Heart left ventricle (tissue), 13 donors: ENCODE results near the gene TRPC3.

Experiments
- POLR2A ChIP-seq, 2 donors: fragments of 450-650 bp; IDR thresholded peaks; one replicate each; pipeline ENCODE4 v1.6.1; 2017; ENCODE audit warnings: antibody characterized with exemption in 2 of 2, mild to moderate bottlenecking in 2 of 2, moderate library complexity in 2 of 2
- TF ChIP-seq, protein P1 (sequence below), 12 donors: fragments of 200-600 bp; sonication (generic) in 4 of 12; IDR thresholded peaks; one replicate each; pipeline versions ENCODE4 v1.5.0 to v1.8.0; 2018 to 2022; ENCODE audit warnings: antibody characterized with exemption in 12 of 12, mild to moderate bottlenecking in 5 of 12
- donor health status: ischemic (EF 13 %, LVEDD 7.1; RV severe dilation, severe dysfunction).
- donor health status: DM: no; HTN: yes; CAD: no.
- donor health status: DM: no; HTN: no; CAD: no.
- donor health status: ischemic (EF 25% LVEDD 6.9; RV normal size, moderate dysfunction).
- donor health status: ischemic (EF 25% LVEDD 5.7; RV mildly dilated, moderate dysfunction).
- donor health status: ischemic (EF 35%, LVEDD 5.7; RV mildly dilated, moderate dysfunction).
- donor health status: nonischemic (EF 11% LVEDD 7.7; RV severe dilation, severe dysfunction).
- donor health status: DM: yes; HTN: yes; CAD: no.
- donor health status: PGD.
- donor health status: ischemic (EF 29% LVEDD 5.4; RV normal size, mild dysfunction).
- donor health status: nonischemic (EF 23%, LVEDD 6.1; RV moderate dilation, normal function).

DNA sequence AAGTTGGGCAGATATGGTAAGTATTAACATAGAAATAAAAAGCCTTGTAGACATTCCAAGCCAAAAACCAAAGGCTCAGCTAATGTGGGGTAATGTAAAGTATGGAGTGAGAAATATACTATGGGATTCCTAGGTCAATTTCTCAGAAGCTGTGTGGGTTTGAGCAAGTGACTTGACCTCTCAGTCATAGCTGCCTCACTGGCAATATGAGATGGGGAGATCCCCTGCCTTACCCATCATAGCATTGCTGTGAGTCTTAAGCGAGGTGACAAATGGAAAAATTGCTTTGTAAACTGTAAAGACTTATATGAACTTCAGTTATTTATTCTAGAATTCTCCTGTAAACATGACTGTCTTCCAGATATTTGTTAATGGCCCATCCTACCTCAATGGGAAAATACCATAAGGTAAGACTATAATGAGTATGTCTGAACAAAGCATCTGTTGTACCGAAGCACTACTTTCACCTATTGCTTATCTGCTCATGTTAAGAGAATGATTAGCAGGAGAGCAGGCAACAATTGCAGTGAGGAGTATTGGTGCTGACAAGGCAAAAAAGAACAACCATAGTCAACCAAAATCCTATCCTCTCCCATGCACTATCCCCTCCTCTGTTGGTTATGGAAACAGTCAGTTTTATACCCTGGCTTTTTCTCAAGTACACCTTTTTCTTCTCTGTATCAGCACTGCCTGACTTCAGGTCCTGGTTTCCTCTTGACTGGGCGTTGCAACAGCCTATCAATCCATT is 44.1 kb upstream of the TRPC3 start:
- TF ChIP-seq, protein P1, sequence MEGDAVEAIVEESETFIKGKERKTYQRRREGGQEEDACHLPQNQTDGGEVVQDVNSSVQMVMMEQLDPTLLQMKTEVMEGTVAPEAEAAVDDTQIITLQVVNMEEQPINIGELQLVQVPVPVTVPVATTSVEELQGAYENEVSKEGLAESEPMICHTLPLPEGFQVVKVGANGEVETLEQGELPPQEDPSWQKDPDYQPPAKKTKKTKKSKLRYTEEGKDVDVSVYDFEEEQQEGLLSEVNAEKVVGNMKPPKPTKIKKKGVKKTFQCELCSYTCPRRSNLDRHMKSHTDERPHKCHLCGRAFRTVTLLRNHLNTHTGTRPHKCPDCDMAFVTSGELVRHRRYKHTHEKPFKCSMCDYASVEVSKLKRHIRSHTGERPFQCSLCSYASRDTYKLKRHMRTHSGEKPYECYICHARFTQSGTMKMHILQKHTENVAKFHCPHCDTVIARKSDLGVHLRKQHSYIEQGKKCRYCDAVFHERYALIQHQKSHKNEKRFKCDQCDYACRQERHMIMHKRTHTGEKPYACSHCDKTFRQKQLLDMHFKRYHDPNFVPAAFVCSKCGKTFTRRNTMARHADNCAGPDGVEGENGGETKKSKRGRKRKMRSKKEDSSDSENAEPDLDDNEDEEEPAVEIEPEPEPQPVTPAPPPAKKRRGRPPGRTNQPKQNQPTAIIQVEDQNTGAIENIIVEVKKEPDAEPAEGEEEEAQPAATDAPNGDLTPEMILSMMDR (IDR thresholded peaks at IDR 0.05), result no peak
- TF ChIP-seq POLR2A (IDR thresholded peaks at IDR 0.05), result no peak
